Activated naive CD4-positive, alpha-beta T cell treated with Interleukin-2 at 50 U/mL for 16 hours (primary cell): Measurements from ENCODE around the gene KCNQ5.

Experiments
- DNase-seq: peaks from one replicate; pipeline ENCODE4 v3.0.0-alpha.2; 2020

KCNQ5 gene

GRCh38 chr6:72922401-72922800 is 300.5 kb downstream of the KCNQ5 start:
- DNase-seq, result no peak

GRCh38 chr6:72925136-72925535 is 303.3 kb downstream of the KCNQ5 start:
- no peak for DNase-seq

GRCh38 chr6:72930556-72931132 is 308.8 kb downstream of the KCNQ5 start:
- no peak for DNase-seq

GRCh38 chr6:72931325-72931887 is 309.5 kb downstream of the KCNQ5 start:
- no peak for DNase-seq

GRCh38 chr6:72933233-72933632 is 311.4 kb downstream of the KCNQ5 start:
- DNase-seq, result no peak

GRCh38 chr6:72936766-72937559 is 315.1 kb downstream of the KCNQ5 start:
- DNase-seq, result no peak

- DNase-seq, result no peak
Measured at GRCh38 chr6:72938104-72938503, 316.2 kb downstream of the KCNQ5 start.

- no peak for DNase-seq
Measured at GRCh38 chr6:72939004-72939403, 317.1 kb downstream of the KCNQ5 start.

- no peak for DNase-seq
Measured at GRCh38 chr6:72940265-72940664, 318.4 kb downstream of the KCNQ5 start.

- DNase-seq, result no peak
Measured at GRCh38 chr6:72941263-72941662, 319.4 kb downstream of the KCNQ5 start.

- no peak for DNase-seq
Measured at GRCh38 chr6:72941751-72942150, 319.9 kb downstream of the KCNQ5 start.

- no peak for DNase-seq
Measured at GRCh38 chr6:72943699-72944098, 321.8 kb downstream of the KCNQ5 start.

- no peak for DNase-seq
Measured at GRCh38 chr6:72944660-72945059, 322.8 kb downstream of the KCNQ5 start.

- DNase-seq, result no peak
Measured at GRCh38 chr6:72946774-72947173, 324.9 kb downstream of the KCNQ5 start.

- DNase-seq, result no peak
Measured at GRCh38 chr6:72947534-72947933, 325.7 kb downstream of the KCNQ5 start.

- no peak for DNase-seq
Measured at GRCh38 chr6:72948153-72948552, 326.3 kb downstream of the KCNQ5 start.

- DNase-seq, result no peak
Measured at GRCh38 chr6:72950114-72950860, 328.4 kb downstream of the KCNQ5 start.

GRCh38 chr6:72952808-72953630 is 331.2 kb downstream of the KCNQ5 start:
- no peak for DNase-seq

- no peak for DNase-seq
Measured at GRCh38 chr6:72953971-72954381, 332.1 kb downstream of the KCNQ5 start.

- DNase-seq, result no peak
Measured at GRCh38 chr6:72954716-72955115, 332.9 kb downstream of the KCNQ5 start.

- DNase-seq, result no peak
Measured at GRCh38 chr6:72955666-72956065, 333.8 kb downstream of the KCNQ5 start.

GRCh38 chr6:72956272-72956671 is 334.4 kb downstream of the KCNQ5 start:
- DNase-seq, result no peak

- no peak for DNase-seq
Measured at GRCh38 chr6:72959821-72960220, 338.0 kb downstream of the KCNQ5 start.
